ENCODE data around the gene ARID3B. TPM values are rescaled to one million over a fixed set of nuclear protein-coding genes. Genes with fewer than 3 reads are reported as not detected.

ARID3B gene
- total and polyA plus RNA-seq, 2 of the 13 experiments (the other 11 are each of a cell fraction or from before 2014, with no cell fraction given) = 5.3 to 12.8 TPM

DNA sequence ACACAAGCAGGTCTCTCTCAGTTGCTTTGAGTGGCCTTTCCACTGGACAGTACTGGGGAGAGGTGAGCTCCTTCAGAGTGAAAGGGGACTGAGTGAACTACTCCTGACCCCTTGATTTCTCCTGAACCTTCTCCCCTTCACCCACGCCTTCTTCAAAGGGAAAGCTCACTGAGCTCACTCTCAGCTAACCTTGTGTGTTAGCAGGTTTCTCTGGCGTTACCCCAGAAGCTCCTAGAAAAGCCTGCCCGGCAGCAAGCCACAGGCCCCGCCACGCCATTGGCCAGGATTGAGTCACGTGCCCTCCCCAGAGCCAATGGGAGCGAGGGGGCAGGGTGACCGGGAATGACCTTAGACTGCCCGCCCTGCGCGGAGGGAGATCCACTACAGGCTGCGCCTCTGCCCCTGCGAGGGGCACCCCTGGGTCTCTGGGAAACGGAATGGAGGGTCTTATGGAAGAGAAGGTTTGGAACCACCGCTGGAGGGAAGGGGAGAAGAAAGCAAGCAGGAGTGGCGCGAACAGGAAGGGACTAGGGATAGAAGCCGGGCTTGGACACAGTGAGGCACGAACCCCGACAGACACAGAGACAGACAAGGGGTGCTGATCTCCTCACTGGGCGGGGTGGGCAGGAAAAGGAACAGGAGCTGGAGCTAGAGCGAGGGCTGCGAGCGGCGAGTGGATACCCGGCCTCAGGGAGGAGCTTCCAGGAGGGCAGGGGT is 57.3 kb downstream of the ARID3B start (continued):
- TF ChIP-seq, protein P1, sequence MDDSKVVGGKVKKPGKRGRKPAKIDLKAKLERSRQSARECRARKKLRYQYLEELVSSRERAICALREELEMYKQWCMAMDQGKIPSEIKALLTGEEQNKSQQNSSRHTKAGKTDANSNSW (CRISPR knock-in tag; IDR thresholded peaks at IDR 0.05; ENCODE audit: borderline replicate concordance) = no peak
- TF ChIP-seq ZNF549 (CRISPR knock-in tag; IDR thresholded peaks at IDR 0.05) (no peak), ETV6 (CRISPR knock-in tag; conservative IDR thresholded peaks at IDR 0.05) (no peak), NFIC (IDR thresholded peaks at IDR 0.05; ENCODE audit: low read length) (no peak), ZNF577 (CRISPR knock-in tag; IDR thresholded peaks at IDR 0.05; ENCODE audit: borderline replicate concordance, low read depth) (no peak), AKAP8 (CRISPR knock-in tag; IDR thresholded peaks at IDR 0.05) (peak; percentile 71; the same call in 1 of the 2 replicates), TOE1 (CRISPR knock-in tag; IDR thresholded peaks at IDR 0.05) (peak; percentile 59; the same call in 1 of the 2 replicates), NBN (conservative IDR thresholded peaks at IDR 0.05) (no peak), GLI4 (CRISPR knock-in tag; IDR thresholded peaks at IDR 0.05; ENCODE audit: borderline replicate concordance) (no peak), KDM3A (CRISPR knock-in tag; IDR thresholded peaks at IDR 0.05; ENCODE audit: low read depth) (peak; percentile 28; the same call in 1 of the 2 replicates), ZNF337 (CRISPR knock-in tag; IDR thresholded peaks at IDR 0.05; ENCODE audit: borderline replicate concordance, low read depth) (no peak), PHF21A (CRISPR knock-in tag; IDR thresholded peaks at IDR 0.05) (peak; percentile 75; the same call in 1 of the 2 replicates)
- TF ChIP-seq, protein P2, sequence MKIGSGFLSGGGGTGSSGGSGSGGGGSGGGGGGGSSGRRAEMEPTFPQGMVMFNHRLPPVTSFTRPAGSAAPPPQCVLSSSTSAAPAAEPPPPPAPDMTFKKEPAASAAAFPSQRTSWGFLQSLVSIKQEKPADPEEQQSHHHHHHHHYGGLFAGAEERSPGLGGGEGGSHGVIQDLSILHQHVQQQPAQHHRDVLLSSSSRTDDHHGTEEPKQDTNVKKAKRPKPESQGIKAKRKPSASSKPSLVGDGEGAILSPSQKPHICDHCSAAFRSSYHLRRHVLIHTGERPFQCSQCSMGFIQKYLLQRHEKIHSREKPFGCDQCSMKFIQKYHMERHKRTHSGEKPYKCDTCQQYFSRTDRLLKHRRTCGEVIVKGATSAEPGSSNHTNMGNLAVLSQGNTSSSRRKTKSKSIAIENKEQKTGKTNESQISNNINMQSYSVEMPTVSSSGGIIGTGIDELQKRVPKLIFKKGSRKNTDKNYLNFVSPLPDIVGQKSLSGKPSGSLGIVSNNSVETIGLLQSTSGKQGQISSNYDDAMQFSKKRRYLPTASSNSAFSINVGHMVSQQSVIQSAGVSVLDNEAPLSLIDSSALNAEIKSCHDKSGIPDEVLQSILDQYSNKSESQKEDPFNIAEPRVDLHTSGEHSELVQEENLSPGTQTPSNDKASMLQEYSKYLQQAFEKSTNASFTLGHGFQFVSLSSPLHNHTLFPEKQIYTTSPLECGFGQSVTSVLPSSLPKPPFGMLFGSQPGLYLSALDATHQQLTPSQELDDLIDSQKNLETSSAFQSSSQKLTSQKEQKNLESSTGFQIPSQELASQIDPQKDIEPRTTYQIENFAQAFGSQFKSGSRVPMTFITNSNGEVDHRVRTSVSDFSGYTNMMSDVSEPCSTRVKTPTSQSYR (CRISPR knock-in tag; IDR thresholded peaks at IDR 0.05; ENCODE audit: borderline replicate concordance) = peak; percentile 45; the same call in 1 of the 2 replicates
- TF ChIP-seq, protein P3, sequence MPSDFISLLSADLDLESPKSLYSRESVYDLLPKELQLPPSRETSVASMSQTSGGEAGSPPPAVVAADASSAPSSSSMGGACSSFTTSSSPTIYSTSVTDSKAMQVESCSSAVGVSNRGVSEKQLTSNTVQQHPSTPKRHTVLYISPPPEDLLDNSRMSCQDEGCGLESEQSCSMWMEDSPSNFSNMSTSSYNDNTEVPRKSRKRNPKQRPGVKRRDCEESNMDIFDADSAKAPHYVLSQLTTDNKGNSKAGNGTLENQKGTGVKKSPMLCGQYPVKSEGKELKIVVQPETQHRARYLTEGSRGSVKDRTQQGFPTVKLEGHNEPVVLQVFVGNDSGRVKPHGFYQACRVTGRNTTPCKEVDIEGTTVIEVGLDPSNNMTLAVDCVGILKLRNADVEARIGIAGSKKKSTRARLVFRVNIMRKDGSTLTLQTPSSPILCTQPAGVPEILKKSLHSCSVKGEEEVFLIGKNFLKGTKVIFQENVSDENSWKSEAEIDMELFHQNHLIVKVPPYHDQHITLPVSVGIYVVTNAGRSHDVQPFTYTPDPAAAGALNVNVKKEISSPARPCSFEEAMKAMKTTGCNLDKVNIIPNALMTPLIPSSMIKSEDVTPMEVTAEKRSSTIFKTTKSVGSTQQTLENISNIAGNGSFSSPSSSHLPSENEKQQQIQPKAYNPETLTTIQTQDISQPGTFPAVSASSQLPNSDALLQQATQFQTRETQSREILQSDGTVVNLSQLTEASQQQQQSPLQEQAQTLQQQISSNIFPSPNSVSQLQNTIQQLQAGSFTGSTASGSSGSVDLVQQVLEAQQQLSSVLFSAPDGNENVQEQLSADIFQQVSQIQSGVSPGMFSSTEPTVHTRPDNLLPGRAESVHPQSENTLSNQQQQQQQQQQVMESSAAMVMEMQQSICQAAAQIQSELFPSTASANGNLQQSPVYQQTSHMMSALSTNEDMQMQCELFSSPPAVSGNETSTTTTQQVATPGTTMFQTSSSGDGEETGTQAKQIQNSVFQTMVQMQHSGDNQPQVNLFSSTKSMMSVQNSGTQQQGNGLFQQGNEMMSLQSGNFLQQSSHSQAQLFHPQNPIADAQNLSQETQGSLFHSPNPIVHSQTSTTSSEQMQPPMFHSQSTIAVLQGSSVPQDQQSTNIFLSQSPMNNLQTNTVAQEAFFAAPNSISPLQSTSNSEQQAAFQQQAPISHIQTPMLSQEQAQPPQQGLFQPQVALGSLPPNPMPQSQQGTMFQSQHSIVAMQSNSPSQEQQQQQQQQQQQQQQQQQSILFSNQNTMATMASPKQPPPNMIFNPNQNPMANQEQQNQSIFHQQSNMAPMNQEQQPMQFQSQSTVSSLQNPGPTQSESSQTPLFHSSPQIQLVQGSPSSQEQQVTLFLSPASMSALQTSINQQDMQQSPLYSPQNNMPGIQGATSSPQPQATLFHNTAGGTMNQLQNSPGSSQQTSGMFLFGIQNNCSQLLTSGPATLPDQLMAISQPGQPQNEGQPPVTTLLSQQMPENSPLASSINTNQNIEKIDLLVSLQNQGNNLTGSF (CRISPR knock-in tag; IDR thresholded peaks at IDR 0.05) = no peak
- TF ChIP-seq, protein P4, sequence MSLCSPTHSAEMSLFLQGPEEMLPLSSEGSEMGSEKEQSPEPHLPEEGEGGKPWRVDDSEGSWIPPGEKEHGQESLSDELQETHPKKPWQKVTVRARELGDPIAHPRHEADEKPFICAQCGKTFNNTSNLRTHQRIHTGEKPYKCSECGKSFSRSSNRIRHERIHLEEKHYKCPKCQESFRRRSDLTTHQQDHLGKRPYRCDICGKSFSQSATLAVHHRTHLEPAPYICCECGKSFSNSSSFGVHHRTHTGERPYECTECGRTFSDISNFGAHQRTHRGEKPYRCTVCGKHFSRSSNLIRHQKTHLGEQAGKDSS (CRISPR knock-in tag; IDR thresholded peaks at IDR 0.05; ENCODE audit: borderline replicate concordance, low read depth) = no peak
- TF ChIP-seq, protein P5, sequence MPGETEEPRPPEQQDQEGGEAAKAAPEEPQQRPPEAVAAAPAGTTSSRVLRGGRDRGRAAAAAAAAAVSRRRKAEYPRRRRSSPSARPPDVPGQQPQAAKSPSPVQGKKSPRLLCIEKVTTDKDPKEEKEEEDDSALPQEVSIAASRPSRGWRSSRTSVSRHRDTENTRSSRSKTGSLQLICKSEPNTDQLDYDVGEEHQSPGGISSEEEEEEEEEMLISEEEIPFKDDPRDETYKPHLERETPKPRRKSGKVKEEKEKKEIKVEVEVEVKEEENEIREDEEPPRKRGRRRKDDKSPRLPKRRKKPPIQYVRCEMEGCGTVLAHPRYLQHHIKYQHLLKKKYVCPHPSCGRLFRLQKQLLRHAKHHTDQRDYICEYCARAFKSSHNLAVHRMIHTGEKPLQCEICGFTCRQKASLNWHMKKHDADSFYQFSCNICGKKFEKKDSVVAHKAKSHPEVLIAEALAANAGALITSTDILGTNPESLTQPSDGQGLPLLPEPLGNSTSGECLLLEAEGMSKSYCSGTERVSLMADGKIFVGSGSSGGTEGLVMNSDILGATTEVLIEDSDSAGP (CRISPR knock-in tag; IDR thresholded peaks at IDR 0.05; ENCODE audit: borderline replicate concordance) = peak; percentile 56; the same call in 1 of the 2 replicates

Measured in HepG2 (cell line).